A549 (cell line): Measurements from ENCODE around the gene DOP1A.

Experiments
- POLR2A ChIP-seq: IDR thresholded peaks from 2 replicates; pipeline ENCODE4 v1.6.1; 2012; ENCODE audit warnings: mild to moderate bottlenecking, low read length
- TF ChIP-seq, protein P1 (sequence below): fragments of >200 bp; sonication (Bioruptor Twin); formaldehyde crosslinking; IDR thresholded peaks from 3 replicates; pipeline ENCODE4 v1.5.1; 2016

GRCh38 chr6:83096791-83097190, 29.3 kb downstream of the DOP1A start:
- TF ChIP-seq, protein P1, sequence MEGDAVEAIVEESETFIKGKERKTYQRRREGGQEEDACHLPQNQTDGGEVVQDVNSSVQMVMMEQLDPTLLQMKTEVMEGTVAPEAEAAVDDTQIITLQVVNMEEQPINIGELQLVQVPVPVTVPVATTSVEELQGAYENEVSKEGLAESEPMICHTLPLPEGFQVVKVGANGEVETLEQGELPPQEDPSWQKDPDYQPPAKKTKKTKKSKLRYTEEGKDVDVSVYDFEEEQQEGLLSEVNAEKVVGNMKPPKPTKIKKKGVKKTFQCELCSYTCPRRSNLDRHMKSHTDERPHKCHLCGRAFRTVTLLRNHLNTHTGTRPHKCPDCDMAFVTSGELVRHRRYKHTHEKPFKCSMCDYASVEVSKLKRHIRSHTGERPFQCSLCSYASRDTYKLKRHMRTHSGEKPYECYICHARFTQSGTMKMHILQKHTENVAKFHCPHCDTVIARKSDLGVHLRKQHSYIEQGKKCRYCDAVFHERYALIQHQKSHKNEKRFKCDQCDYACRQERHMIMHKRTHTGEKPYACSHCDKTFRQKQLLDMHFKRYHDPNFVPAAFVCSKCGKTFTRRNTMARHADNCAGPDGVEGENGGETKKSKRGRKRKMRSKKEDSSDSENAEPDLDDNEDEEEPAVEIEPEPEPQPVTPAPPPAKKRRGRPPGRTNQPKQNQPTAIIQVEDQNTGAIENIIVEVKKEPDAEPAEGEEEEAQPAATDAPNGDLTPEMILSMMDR, result no peak
- no peak for TF ChIP-seq POLR2A
